22Rv1 (cell line): Measurements from ENCODE around the gene SPDYE1.
"Not testable (repeated sequence)": the region's sequence is repeated elsewhere in the genome, so short reads cannot be mapped to it uniquely, and the experiment has no call there.

Experiments used
- ZFX ChIP-seq: fragments of 450-650 bp; IDR thresholded peaks from 2 replicates; pipeline ENCODE4 v1.6.1; 2017; ENCODE audit warnings: antibody characterized with exemption, borderline replicate concordance
- TF ChIP-seq, protein P1 (sequence below): fragments of 450-650 bp; IDR thresholded peaks from 2 replicates; pipeline ENCODE4 v1.5.1; 2017; ENCODE audit warnings: mild to moderate bottlenecking

DNA sequence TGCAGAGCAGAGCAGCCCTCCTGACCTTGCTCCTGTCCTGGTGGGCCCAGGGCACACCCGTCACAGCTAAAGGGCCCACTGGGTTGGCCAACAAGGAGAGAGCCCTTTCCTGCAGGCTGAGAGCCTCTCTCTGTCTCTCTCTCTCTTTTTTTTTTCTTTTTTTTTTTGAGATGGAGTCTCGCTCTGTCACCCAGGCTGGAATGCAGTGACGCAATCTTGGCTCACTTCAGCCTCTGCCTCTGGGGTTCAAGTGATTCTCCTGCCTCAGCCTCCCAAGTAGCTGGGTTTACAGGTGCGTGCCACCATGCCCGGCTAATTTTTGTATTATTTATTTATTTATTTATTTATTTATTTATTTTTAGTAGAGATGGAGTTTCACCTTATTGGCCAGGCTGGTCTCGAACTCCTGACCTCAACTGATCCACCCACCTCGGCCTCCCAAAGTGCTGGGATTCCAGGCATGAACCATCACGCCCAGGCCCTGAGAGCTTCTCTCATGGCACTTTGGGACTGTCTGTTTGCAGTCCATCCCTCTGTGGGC is 23.6 kb upstream of the SPDYE1 start:
- TF ChIP-seq, protein P1, sequence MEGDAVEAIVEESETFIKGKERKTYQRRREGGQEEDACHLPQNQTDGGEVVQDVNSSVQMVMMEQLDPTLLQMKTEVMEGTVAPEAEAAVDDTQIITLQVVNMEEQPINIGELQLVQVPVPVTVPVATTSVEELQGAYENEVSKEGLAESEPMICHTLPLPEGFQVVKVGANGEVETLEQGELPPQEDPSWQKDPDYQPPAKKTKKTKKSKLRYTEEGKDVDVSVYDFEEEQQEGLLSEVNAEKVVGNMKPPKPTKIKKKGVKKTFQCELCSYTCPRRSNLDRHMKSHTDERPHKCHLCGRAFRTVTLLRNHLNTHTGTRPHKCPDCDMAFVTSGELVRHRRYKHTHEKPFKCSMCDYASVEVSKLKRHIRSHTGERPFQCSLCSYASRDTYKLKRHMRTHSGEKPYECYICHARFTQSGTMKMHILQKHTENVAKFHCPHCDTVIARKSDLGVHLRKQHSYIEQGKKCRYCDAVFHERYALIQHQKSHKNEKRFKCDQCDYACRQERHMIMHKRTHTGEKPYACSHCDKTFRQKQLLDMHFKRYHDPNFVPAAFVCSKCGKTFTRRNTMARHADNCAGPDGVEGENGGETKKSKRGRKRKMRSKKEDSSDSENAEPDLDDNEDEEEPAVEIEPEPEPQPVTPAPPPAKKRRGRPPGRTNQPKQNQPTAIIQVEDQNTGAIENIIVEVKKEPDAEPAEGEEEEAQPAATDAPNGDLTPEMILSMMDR, result not testable (repeated sequence)
- TF ChIP-seq ZFX, result not testable (repeated sequence)
